GM12865 (cell line): ENCODE data around the gene EVI5.

Source experiments
- DNase-seq: peaks from one replicate; pipeline ENCODE4 v3.0.0; 2010; ENCODE audit warnings: low read depth
- H3K4me3 ChIP-seq: 2 replicates; pipeline ENCODE4 v1.5.1; 2011; ENCODE audit warnings: mild to moderate bottlenecking, low read depth, low read length, control low read depth
- TF ChIP-seq, protein P1 (sequence below): IDR thresholded peaks from 2 replicates; pipeline ENCODE4 v1.5.1; 2011; ENCODE audit warnings: low read length, control low read depth, low read depth, inconsistent platforms; ENCODE audit not compliant: insufficient read depth; ENCODE audit errors: missing control alignments

EVI5 gene

DNA sequence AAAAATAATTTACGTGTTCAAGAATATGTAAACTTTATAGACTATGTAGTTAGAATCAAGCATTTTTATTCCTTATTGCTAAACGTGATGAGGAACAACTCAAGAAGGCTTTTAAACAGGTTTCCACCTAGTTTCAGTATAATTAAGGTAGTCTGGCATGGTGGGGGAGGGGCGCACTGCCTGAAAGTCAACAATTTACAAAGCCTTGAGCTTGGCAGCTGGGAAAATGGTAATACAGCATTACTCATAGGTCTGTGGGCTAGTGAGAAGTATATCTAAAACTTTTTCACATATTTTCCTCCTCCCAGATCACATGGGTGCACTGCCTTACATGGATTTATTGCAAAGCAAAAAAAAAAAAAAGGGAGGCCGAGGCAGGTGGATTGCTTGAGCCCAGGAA, 75.2 kb downstream of the EVI5 start:
- DNase-seq, result no peak
- TF ChIP-seq, protein P1, sequence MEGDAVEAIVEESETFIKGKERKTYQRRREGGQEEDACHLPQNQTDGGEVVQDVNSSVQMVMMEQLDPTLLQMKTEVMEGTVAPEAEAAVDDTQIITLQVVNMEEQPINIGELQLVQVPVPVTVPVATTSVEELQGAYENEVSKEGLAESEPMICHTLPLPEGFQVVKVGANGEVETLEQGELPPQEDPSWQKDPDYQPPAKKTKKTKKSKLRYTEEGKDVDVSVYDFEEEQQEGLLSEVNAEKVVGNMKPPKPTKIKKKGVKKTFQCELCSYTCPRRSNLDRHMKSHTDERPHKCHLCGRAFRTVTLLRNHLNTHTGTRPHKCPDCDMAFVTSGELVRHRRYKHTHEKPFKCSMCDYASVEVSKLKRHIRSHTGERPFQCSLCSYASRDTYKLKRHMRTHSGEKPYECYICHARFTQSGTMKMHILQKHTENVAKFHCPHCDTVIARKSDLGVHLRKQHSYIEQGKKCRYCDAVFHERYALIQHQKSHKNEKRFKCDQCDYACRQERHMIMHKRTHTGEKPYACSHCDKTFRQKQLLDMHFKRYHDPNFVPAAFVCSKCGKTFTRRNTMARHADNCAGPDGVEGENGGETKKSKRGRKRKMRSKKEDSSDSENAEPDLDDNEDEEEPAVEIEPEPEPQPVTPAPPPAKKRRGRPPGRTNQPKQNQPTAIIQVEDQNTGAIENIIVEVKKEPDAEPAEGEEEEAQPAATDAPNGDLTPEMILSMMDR, result no peak

GRCh38 chr1:92708368-92708950, 76.4 kb downstream of the EVI5 start:
- no peak for DNase-seq
- TF ChIP-seq, protein P1, result no peak
- H3K4me3 ChIP-seq, result no peak overlapping the region

More for the DNA sequence above, 75.2 kb downstream of the EVI5 start:
- H3K4me3 ChIP-seq, result no peak overlapping the region

GRCh38 chr1:92707709-92708108, 77.2 kb downstream of the EVI5 start:
- DNase-seq, result no peak
- no peak overlapping the region for H3K4me3 ChIP-seq
- TF ChIP-seq, protein P1, result no peak

DNA sequence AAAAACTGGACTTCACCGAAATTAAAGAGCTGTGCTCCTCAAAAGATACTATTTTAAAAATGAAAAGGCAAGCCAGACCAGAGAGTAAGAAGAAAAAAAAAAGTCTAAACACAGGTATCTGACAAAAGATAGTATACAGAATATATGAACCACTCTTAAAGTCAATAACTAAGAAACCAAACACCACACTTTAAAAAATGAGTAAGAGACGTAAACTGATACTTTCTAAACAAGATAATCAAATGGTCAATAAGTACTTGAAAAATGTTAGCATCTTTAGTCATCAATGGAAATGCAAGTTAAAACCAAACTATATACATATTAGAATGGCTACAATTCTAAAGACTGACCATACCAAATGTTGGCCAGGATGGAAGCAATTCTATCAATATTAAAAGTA, 77.6 kb downstream of the EVI5 start:
- TF ChIP-seq, protein P1, result no peak
- no peak for DNase-seq
- no peak overlapping the region for H3K4me3 ChIP-seq

DNA sequence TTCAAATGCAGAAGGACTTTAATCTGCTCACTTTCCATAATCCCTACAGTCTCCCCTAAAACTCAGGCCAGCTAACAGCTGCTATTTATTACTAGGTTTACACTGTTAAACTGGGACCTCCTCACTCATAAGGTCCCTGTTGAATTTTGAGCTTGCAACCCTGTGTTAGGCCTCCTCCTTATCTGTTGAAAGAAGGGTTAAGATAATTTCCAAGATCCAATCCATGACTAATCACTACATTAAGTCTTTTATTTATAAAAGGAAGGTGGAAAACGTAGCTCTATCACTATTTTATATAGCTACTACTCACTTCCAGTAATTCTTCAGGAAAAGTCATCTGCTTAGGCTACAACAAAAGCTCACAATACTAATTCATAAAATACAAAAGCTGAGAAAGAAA, 79.5 kb downstream of the EVI5 start:
- no peak for DNase-seq
- no peak overlapping the region for H3K4me3 ChIP-seq
- TF ChIP-seq, protein P1, result no peak

DNA sequence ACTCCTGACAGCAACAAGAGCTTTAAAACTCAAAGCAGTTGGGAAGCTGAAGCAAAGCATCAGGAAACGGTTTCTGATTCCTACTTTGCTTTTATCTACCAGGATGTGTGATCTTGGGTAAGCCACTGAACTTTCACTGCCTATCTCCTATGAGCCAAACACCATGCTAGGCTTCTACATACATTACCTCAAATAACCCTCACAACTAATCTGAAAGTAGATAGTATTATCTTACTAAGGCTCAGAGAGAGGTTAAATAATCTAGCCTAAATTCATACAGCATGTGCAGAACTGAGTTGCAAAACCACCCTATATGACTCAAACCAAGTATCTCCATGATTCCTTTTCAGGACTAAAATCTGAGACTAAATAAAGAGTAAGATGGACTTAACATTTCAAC, 83.8 kb downstream of the EVI5 start:
- DNase-seq, result no peak
- no peak overlapping the region for H3K4me3 ChIP-seq
- TF ChIP-seq, protein P1, result no peak

- DNase-seq, result no peak
- TF ChIP-seq, protein P1, result no peak
- no peak overlapping the region for H3K4me3 ChIP-seq
Observed at GRCh38 chr1:92698932-92699331, 86.0 kb downstream of the EVI5 start.
